ENCODE results near the gene CPLANE2. TPM values are rescaled to one million over a fixed set of nuclear protein-coding genes. Genes with fewer than 3 reads are reported as not detected.

CPLANE2 gene
- 1 to 10 TPM; 2.7 to 4.0 TPM for total RNA-seq

- Mint-ChIP-seq H3K36me3 (ENCODE audit: low read depth) (no peaks in the 10 kb centered on the region), H3K4me1 (ENCODE audit: low read depth) (peaks cover 14% of the 10 kb centered on the region), H3K9me3 (no peaks in the 10 kb centered on the region), H3K4me3 (peak within 1 kb of the TSS; percentile 84), H3K27ac (peak within 1 kb of the TSS; percentile 88), H3K27me3 (ENCODE audit: low read depth) (no peaks in the 10 kb centered on the region)
- DNase-seq = peak; percentile 98
- intact Hi-C loops (cut with micrococcal nuclease) = loop anchor here (1.0 to 10.0 kb wide), 5 partner anchors 19 to 402 kb away; partner anchors contain the start of gene SZRD1
- CTCF ChIA-PET = interaction anchor here (0.7 to 2.3 kb wide), 4 partner anchors 12 to 155 kb away, joined by 3 to 7 read pairs (median 6); no protein-coding TSS in a partner anchor
These were observed at the start of gene CPLANE2 for GRCh38 chr1:16236511-16237342. Gene CPLANE2 (minus strand): TSS chr1:16237183. CDS start chr1:16236742, 441 bp downstream.

DNA sequence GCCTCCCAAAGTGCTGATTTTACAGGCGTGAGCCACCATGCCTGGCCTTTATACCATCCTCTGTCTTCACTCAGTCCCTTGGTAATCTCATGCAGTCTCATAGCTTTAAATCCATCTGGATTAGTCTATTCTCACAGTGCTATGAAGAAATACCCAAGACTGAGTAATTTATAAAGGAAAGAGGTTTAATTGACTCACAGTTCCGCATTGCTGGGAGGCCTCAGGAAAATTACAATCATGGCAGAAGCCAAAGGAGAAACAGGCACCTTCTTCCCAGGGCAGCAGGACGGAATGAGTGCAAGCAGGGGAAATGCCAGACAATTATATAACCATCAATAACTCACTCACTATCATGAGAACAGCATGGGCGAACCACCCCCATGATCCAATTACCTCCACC lies 49.1 kb upstream of the CPLANE2 start:
- Mint-ChIP-seq H3K36me3 (ENCODE audit: low read depth) (peaks cover 3% of the 10 kb centered on the region), H3K4me1 (ENCODE audit: low read depth) (peaks cover 3% of the 10 kb centered on the region), H3K9me3 (no peaks in the 10 kb centered on the region), H3K4me3 (no peak overlapping the region), H3K27me3 (ENCODE audit: low read depth) (no peaks in the 10 kb centered on the region), H3K27ac (no peak overlapping the region)
- DNase-seq = no peak
- CTCF ChIA-PET = no interaction called here
- intact Hi-C loops (cut with micrococcal nuclease) = no loop called here

DNA sequence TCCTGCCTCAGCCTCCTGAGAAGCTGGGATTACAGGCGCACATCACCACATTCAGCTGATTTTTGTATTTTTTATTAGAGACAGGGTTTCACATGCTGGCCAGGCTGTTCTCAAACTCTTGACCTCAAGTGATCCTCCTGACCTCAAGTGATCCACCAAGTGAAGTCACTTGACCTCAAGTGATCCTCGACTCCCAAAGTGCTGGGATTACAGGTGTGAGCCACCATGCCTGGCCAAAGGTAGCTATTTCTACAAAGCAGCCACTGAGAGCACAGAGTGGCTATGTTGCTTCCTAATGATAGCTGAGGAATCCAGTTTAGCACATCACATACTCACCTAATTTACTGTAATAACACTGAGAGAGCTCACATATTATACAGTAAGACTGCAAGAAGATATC lies 44.8 kb upstream of the CPLANE2 start:
- no peak overlapping the region for H3K4me3 Mint-ChIP-seq
- peaks cover 5% of the 10 kb centered on the region for H3K4me1 Mint-ChIP-seq (ENCODE audit: low read depth)
- H3K36me3 Mint-ChIP-seq (ENCODE audit: low read depth) = peaks cover 3% of the 10 kb centered on the region
- H3K27ac Mint-ChIP-seq = no peak overlapping the region
- H3K27me3 Mint-ChIP-seq (ENCODE audit: low read depth) = no peaks in the 10 kb centered on the region
- intact Hi-C loops (cut with micrococcal nuclease) = no loop called here
- no peaks in the 10 kb centered on the region for H3K9me3 Mint-ChIP-seq
- no peak for DNase-seq
- CTCF ChIA-PET = interaction anchor here (0.6 to 1.1 kb wide), 3 partner anchors 11 to 36 kb away, joined by 3 read pairs; no protein-coding TSS in a partner anchor

DNA sequence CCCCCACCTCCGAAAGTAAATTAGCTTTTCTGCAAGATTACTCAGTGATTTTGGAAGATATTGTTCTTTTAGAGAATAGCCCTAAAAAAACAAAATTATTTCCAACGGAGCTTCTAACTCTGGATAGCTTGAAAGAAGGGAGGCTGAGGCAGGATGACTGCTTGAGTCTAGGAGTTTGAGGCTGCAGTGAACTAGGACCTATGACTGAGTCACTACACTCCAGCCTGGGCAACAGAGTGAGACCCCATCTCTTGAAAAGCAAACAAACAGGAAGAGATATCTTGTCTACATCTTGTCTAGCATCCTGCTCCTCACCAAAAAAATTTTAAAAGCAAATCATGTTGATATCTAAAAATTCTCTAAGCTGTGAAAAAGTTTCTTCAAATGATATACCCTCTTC lies 42.2 kb upstream of the CPLANE2 start:
- Mint-ChIP-seq H3K36me3 (ENCODE audit: low read depth) (peaks cover 3% of the 10 kb centered on the region), H3K27me3 (ENCODE audit: low read depth) (no peaks in the 10 kb centered on the region), H3K27ac (no peak overlapping the region), H3K9me3 (no peaks in the 10 kb centered on the region), H3K4me1 (ENCODE audit: low read depth) (peaks cover 4% of the 10 kb centered on the region), H3K4me3 (no peak overlapping the region)
- CTCF ChIA-PET = no interaction called here
- DNase-seq = no peak
- intact Hi-C loops (cut with micrococcal nuclease) = no loop called here

DNA sequence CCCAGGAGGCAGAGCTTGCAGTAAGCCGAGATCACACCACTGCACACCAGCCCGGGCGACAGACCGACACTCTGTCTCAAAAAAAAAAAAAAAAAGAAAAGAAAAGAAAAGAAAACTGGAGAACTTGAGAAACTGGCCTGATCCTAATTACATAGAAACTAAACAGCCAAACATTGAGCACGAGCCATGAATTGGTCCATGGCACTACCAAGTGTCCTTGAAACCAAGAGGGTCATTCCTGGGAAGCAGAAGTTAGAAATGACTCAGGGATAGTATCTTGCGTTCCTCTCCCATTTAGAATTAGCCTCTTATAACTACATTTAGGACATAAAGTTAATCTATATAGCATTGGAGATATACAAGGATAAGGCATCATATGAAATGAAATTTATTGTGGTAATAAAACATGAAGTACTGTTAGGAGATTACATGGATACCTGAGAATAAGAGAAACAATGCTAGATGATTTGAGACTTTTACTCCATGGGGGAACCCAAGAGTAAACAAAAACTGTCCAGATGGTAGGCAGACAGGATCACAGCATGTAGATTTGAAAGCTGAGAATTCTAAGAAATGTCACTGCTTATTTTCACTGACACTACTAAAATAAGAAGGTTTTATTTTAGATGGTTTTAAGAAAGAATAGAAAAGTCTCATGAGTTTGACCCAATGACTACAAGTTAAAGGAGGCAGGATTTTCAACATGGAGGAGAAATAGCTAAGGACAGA lies 39.5 kb upstream of the CPLANE2 start:
- Mint-ChIP-seq H3K36me3 (ENCODE audit: low read depth) (no peaks in the 10 kb centered on the region), H3K27ac (no peak overlapping the region), H3K4me3 (no peak overlapping the region), H3K4me1 (ENCODE audit: low read depth) (peaks cover 3% of the 10 kb centered on the region), H3K27me3 (ENCODE audit: low read depth) (no peaks in the 10 kb centered on the region), H3K9me3 (no peaks in the 10 kb centered on the region)
- CTCF ChIA-PET = interaction anchor here (0.9 to 1.1 kb wide), 2 partner anchors 10 to 198 kb away, joined by 3 read pairs; no protein-coding TSS in a partner anchor
- no peak for DNase-seq
- intact Hi-C loops (cut with micrococcal nuclease) = no loop called here

- CTCF ChIA-PET = interaction anchor here (0.9 kb wide), 1 partner anchor 198 kb away, joined by 3 read pairs; no protein-coding TSS in a partner anchor
- intact Hi-C loops (cut with micrococcal nuclease) = no loop called here
- peaks cover 7% of the 10 kb centered on the region for H3K4me1 Mint-ChIP-seq (ENCODE audit: low read depth)
- H3K27ac Mint-ChIP-seq = no peak overlapping the region
- DNase-seq = no peak
- no peaks in the 10 kb centered on the region for H3K27me3 Mint-ChIP-seq (ENCODE audit: low read depth)
- no peaks in the 10 kb centered on the region for H3K36me3 Mint-ChIP-seq (ENCODE audit: low read depth)
- no peaks in the 10 kb centered on the region for H3K9me3 Mint-ChIP-seq
- no peak overlapping the region for H3K4me3 Mint-ChIP-seq
These were observed 38.6 kb upstream of the CPLANE2 start for GRCh38 chr1:16275591-16275990.

DNA sequence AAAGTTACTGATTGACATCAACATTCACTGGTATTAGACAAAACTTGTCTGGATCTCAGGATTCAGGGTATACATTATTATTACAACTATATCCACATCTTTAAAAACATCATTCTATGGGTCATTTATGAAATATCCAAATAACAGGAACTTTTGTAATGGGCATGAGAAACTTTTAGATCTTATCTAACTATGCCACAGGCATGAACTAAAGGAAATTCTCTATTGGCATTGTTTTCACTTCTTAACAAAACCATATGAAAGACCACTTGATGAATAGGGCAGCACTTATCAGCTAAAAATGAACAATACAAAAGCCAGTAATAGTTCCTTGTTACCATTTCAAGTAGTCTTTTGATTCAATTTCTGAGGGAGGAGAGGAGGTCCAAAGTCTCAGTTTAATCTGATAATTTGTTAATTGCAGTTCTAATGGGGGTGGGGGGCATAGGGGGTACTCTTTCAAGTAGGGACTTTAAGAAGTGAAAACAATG lies 30.8 kb upstream of the CPLANE2 start:
- H3K27me3 Mint-ChIP-seq (ENCODE audit: low read depth) = no peaks in the 10 kb centered on the region
- no peaks in the 10 kb centered on the region for H3K36me3 Mint-ChIP-seq (ENCODE audit: low read depth)
- DNase-seq = no peak
- H3K4me3 Mint-ChIP-seq = no peak overlapping the region
- no peaks in the 10 kb centered on the region for H3K9me3 Mint-ChIP-seq
- intact Hi-C loops (cut with micrococcal nuclease) = no loop called here
- H3K4me1 Mint-ChIP-seq (ENCODE audit: low read depth) = peaks cover 25% of the 10 kb centered on the region
- no peak overlapping the region for H3K27ac Mint-ChIP-seq
- CTCF ChIA-PET = interaction anchor here (1.2 kb wide), 1 partner anchor 95 kb away, joined by 3 read pairs; no protein-coding TSS in a partner anchor

DNA sequence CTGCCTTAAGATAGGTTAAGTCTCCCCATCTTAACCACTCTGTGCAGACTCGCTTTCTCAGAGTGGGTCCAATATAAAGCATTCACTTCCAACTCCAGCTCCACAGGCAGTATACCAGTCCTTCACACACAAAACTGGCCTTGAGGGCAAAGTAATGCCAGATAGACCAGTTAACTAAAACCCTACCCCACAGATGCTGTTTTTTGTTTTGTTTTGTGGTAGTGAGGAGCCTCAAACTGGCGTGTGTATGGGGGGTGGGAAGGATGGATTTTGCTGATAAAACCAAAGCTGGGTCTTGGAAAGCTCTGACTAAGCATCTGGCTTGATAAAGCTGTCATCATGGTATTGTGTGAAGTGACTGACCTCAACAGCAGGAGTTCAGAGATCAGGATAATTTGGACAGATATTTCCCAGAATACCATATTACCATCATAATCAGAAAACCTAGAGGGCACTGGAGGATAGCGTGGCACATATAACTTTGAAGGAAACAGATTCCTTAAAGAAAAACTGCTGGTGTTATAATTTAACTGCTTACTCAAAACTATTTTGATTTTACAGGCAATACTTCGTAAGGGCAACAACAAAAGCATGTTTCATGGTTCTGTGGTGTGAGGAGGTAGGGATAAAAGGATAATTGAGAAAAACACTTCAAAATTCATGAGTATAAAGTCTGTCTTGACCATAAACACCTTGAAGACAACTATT lies 29.6 kb upstream of the CPLANE2 start:
- intact Hi-C loops (cut with micrococcal nuclease) = no loop called here
- CTCF ChIA-PET = interaction anchor here (0.6 to 1.3 kb wide), 3 partner anchors 10 to 98 kb away, joined by 3 read pairs; no protein-coding TSS in a partner anchor
- Mint-ChIP-seq H3K27ac (no peak overlapping the region), H3K4me3 (no peak overlapping the region), H3K9me3 (no peaks in the 10 kb centered on the region), H3K36me3 (ENCODE audit: low read depth) (no peaks in the 10 kb centered on the region), H3K27me3 (ENCODE audit: low read depth) (no peaks in the 10 kb centered on the region), H3K4me1 (ENCODE audit: low read depth) (peaks cover 25% of the 10 kb centered on the region)
- DNase-seq = no peak

- CTCF ChIA-PET = interaction anchor here (0.8 kb wide), 1 partner anchor 14 kb away, joined by 3 read pairs; no protein-coding TSS in a partner anchor
- Mint-ChIP-seq H3K9me3 (no peaks in the 10 kb centered on the region), H3K4me3 (no peak overlapping the region), H3K4me1 (ENCODE audit: low read depth) (peaks cover 8% of the 10 kb centered on the region), H3K27ac (no peak overlapping the region), H3K27me3 (ENCODE audit: low read depth) (no peaks in the 10 kb centered on the region), H3K36me3 (ENCODE audit: low read depth) (no peaks in the 10 kb centered on the region)
- intact Hi-C loops (cut with micrococcal nuclease) = no loop called here
- DNase-seq = no peak
These were observed 25.1 kb upstream of the CPLANE2 start for GRCh38 chr1:16262067-16262466.

GRCh38 chr1:16260814-16261213 lies 23.8 kb upstream of the CPLANE2 start:
- no peak for DNase-seq
- CTCF ChIA-PET = no interaction called here
- Mint-ChIP-seq H3K36me3 (ENCODE audit: low read depth) (no peaks in the 10 kb centered on the region), H3K4me3 (no peak overlapping the region), H3K27ac (no peak overlapping the region), H3K9me3 (no peaks in the 10 kb centered on the region), H3K27me3 (ENCODE audit: low read depth) (no peaks in the 10 kb centered on the region), H3K4me1 (ENCODE audit: low read depth) (no peaks in the 10 kb centered on the region)
- intact Hi-C loops (cut with micrococcal nuclease) = no loop called here

DNA sequence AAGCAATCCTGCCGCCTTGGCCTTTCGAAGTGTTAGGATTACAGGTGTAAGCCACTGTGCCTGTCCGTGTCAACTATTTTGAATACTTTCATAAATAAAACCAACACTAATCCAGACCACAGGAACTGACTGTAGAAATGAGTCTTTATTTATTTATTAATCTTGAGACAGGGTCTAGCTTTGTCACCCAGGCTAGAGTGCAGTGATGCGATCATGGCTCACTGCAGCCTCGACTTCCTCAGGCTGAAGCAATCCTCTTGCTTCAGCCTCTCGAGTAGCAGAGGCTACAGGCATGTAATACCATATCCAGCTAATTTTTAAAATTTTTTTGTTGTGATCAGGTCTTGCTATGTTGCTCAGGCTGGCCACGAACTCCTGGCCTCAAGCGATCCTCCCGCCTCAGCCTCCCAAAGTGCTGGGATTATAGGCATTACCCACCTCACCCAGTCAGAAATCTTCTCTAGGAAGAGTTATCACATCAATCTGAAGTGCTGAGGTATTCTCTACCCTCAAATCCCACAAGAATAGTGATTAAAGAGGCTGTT lies 21.7 kb upstream of the CPLANE2 start:
- Mint-ChIP-seq H3K27ac (no peak overlapping the region), H3K4me3 (no peak overlapping the region), H3K36me3 (ENCODE audit: low read depth) (no peaks in the 10 kb centered on the region), H3K4me1 (ENCODE audit: low read depth) (no peaks in the 10 kb centered on the region), H3K9me3 (no peaks in the 10 kb centered on the region), H3K27me3 (ENCODE audit: low read depth) (no peaks in the 10 kb centered on the region)
- DNase-seq = no peak
- CTCF ChIA-PET = no interaction called here
- intact Hi-C loops (cut with micrococcal nuclease) = no loop called here

GRCh38 chr1:16257968-16258367 lies 21.0 kb upstream of the CPLANE2 start:
- CTCF ChIA-PET = no interaction called here
- Mint-ChIP-seq H3K27ac (peak overlapping the region; percentile 5), H3K4me1 (ENCODE audit: low read depth) (no peaks in the 10 kb centered on the region), H3K9me3 (no peaks in the 10 kb centered on the region), H3K36me3 (ENCODE audit: low read depth) (no peaks in the 10 kb centered on the region), H3K4me3 (no peak overlapping the region), H3K27me3 (ENCODE audit: low read depth) (no peaks in the 10 kb centered on the region)
- intact Hi-C loops (cut with micrococcal nuclease) = no loop called here
- DNase-seq = no peak

Measured in activated naive CD4-positive, alpha-beta T cell treated with anti-CD3 and anti-CD28 coated beads for 36 hours (primary cell).